Neural cell (in vitro differentiated cells): ENCODE measurements around the gene ERP44. TPM values are rescaled to one million over a fixed set of nuclear protein-coding genes. Genes with fewer than 3 reads are reported as not detected.

Experiments used
- H2AFZ ChIP-seq: fragments of 200-600, 300-800 bp; sonication (generic), shearing (Covaris generic); 2 replicates; pipeline ENCODE4 v1.6.0; 2014; ENCODE audit warnings: low read depth, mild to moderate bottlenecking, antibody characterized with exemption, low read length, moderate library complexity
- H3F3A ChIP-seq: fragments of 200-600 bp; shearing (Covaris generic); 2 replicates; pipeline ENCODE4 v1.6.1; 2016; ENCODE audit warnings: mild to moderate bottlenecking, moderate library complexity, mixed read lengths, antibody characterized with exemption, low read length; ENCODE audit not compliant: insufficient read depth, poor library complexity, severe bottlenecking
- H3K27ac ChIP-seq: fragments of 200-600, 300-800 bp; sonication (generic), shearing (Covaris generic); 2 replicates; pipeline ENCODE4 v1.5.1; 2014; ENCODE audit warnings: mild to moderate bottlenecking, low read length, moderate library complexity
- H3K27me3 ChIP-seq: fragments of 300-800, 200-600 bp; sonication (generic), shearing (Covaris generic); 2 replicates; pipeline ENCODE4 v1.6.0; 2014; ENCODE audit warnings: mild to moderate bottlenecking, low read depth, low read length, moderate library complexity; ENCODE audit not compliant: insufficient read depth
- H3K36me3 ChIP-seq: fragments of 300-800, 200-600 bp; sonication (generic), shearing (Covaris generic); 2 replicates; pipeline ENCODE4 v1.5.1; 2014; ENCODE audit warnings: mild to moderate bottlenecking, antibody characterized with exemption, low read length, moderate library complexity; ENCODE audit not compliant: insufficient read depth
- H3K4me2 ChIP-seq: fragments of 300-800, 200-600 bp; sonication (generic), shearing (Covaris generic); 2 replicates; pipeline ENCODE4 v1.6.0; 2014; ENCODE audit warnings: mild to moderate bottlenecking, low read length
- H3K4me3 ChIP-seq: fragments of 300-800, 200-600 bp; sonication (generic), shearing (Covaris generic); 2 replicates; pipeline ENCODE4 v1.5.1; 2014; ENCODE audit warnings: mild to moderate bottlenecking, low read length, moderate library complexity
- H3K79me2 ChIP-seq: fragments of 200-600 bp; shearing (Covaris generic); replicated peaks from 2 replicates; pipeline ENCODE4 v1.6.0; 2014; ENCODE audit warnings: mild to moderate bottlenecking, low read length, moderate library complexity; ENCODE audit not compliant: insufficient read depth
- H3K9ac ChIP-seq: fragments of 300-800, 200-600 bp; sonication (generic), shearing (Covaris generic); 2 replicates; pipeline ENCODE4 v1.6.1; 2016; ENCODE audit warnings: mild to moderate bottlenecking, low read length, mixed read lengths
- H3K9me2 ChIP-seq: fragments of 200-600 bp; shearing (Covaris generic); 2 replicates; pipeline ENCODE4 v1.6.1; 2016; ENCODE audit warnings: mild to moderate bottlenecking, low read length, mixed read lengths; ENCODE audit not compliant: insufficient read depth
- H3K9me3 ChIP-seq: fragments of 200-600, 300-800 bp; sonication (generic), shearing (Covaris generic); 2 replicates; pipeline ENCODE4 v1.6.1; 2016; ENCODE audit warnings: mild to moderate bottlenecking, mixed run types, low read length, moderate library complexity, mixed read lengths
- H4K20me1 ChIP-seq: fragments of 200-600 bp; shearing (Covaris generic); 2 replicates; pipeline ENCODE4 v1.6.1; 2016; ENCODE audit warnings: mild to moderate bottlenecking, mixed run types; ENCODE audit not compliant: insufficient read depth
- EP300 ChIP-seq: fragments of 450-650 bp; conservative IDR thresholded peaks from 2 replicates; pipeline ENCODE4 v1.6.1; 2014; ENCODE audit warnings: antibody characterized with exemption, mild to moderate bottlenecking, moderate library complexity; ENCODE audit not compliant: poor library complexity, severe bottlenecking
- EZH2 ChIP-seq: fragments of 200-600, 300-800 bp; shearing (Covaris generic), sonication (generic); IDR thresholded peaks from 2 replicates; pipeline ENCODE4 v1.6.1; 2014; ENCODE audit warnings: antibody characterized with exemption, low read length, borderline replicate concordance, mild to moderate bottlenecking; ENCODE audit not compliant: insufficient read depth, poor library complexity, severe bottlenecking
- MXI1 ChIP-seq: fragments of 450-650 bp; conservative IDR thresholded peaks from 2 replicates; pipeline ENCODE4 v1.6.1; 2014; ENCODE audit warnings: antibody characterized with exemption, mild to moderate bottlenecking; ENCODE audit not compliant: poor library complexity, severe bottlenecking
- POLR2AphosphoS5 ChIP-seq: IDR thresholded peaks from 2 replicates; pipeline ENCODE4 v1.6.1; 2012
- RAD21 ChIP-seq: fragments of 450-650 bp; conservative IDR thresholded peaks from 2 replicates; pipeline ENCODE4 v1.6.1; 2014; ENCODE audit warnings: antibody characterized with exemption, mild to moderate bottlenecking, moderate library complexity
- REST ChIP-seq: IDR thresholded peaks from 2 replicates; pipeline ENCODE4 v1.6.1; 2012; ENCODE audit warnings: borderline replicate concordance
- SMC3 ChIP-seq: fragments of 450-650 bp; conservative IDR thresholded peaks from 2 replicates; pipeline ENCODE4 v1.6.1; 2014; ENCODE audit warnings: antibody characterized with exemption, mild to moderate bottlenecking, moderate library complexity; ENCODE audit not compliant: poor library complexity
- TAF1 ChIP-seq: IDR thresholded peaks from 2 replicates; pipeline ENCODE4 v1.6.1; 2012; ENCODE audit warnings: low read depth
- polyA plus RNA-seq: library from polyadenylated mRNA; depleted of rRNA; stranded (reverse); fragments of >200 nt; gene quantifications from 2 replicates; pipeline ENCODE4 v1.2.3, GENCODE V29; 2014
- TF ChIP-seq, protein P1 (sequence below): fragments of 450-650 bp; IDR thresholded peaks from 2 replicates; pipeline ENCODE4 v1.5.1; 2014; ENCODE audit warnings: antibody characterized with exemption, mild to moderate bottlenecking, moderate library complexity; ENCODE audit not compliant: poor library complexity, severe bottlenecking

The ERP44 gene
- polyA plus RNA-seq, 1 donor from 2014 or later, result 30.6 TPM

GRCh38 chr9:100120286-100120685, 21.5 kb upstream of the ERP44 start:
- no peak for TF ChIP-seq MXI1
- no peak for TF ChIP-seq TAF1
- Histone ChIP-seq H3K27ac (no peak overlapping the region), H3K9me2 (no peaks in the 10 kb centered on the region), H3F3A (no peaks in the 10 kb centered on the region), H3K9me3 (no peaks in the 10 kb centered on the region), H3K79me2 (no peaks in the 10 kb centered on the region), H2AFZ (no peak overlapping the region), H3K36me3 (no peaks in the 10 kb centered on the region), H4K20me1 (no peaks in the 10 kb centered on the region), H3K4me2 (no peak overlapping the region), H3K27me3 (no peaks in the 10 kb centered on the region), H3K9ac (no peak overlapping the region), H3K4me3 (no peak overlapping the region)

DNA sequence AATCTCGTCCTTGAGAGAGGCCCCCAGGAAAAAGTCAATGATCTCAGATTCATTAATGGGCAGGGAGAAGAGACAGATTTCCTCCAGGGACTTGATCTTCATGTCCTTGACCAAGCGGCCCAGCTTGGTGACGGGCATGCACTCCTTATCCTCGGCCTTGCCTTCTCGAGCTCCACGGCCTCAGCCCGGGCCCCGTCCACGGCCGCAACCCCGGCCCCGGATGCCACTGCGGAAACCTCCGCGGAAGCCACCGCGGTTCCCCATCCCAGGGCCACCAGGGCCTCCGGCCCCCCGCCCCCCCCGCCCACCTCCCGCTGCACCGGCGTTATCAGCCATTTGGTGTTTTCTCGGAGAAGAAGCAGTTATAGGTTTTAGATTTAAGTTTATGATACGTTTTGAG, 18.5 kb upstream of the ERP44 start:
- Histone ChIP-seq H3K36me3 (no peaks in the 10 kb centered on the region), H3K9me3 (no peaks in the 10 kb centered on the region), H3K9me2 (no peaks in the 10 kb centered on the region), H3F3A (no peaks in the 10 kb centered on the region), H3K4me2 (no peak overlapping the region), H3K4me3 (no peak overlapping the region), H3K9ac (no peak overlapping the region), H4K20me1 (no peaks in the 10 kb centered on the region), H3K27me3 (no peaks in the 10 kb centered on the region), H3K27ac (no peak overlapping the region), H2AFZ (no peak overlapping the region), H3K79me2 (no peaks in the 10 kb centered on the region)
- no peak for TF ChIP-seq POLR2AphosphoS5

GRCh38 chr9:100112677-100113336, 14.0 kb upstream of the ERP44 start:
- H3K4me3 ChIP-seq, result no peak overlapping the region
- no peak overlapping the region for H3K4me2 ChIP-seq

More at GRCh38 chr9:100112677-100113336, 14.0 kb upstream of the ERP44 start:
- Histone ChIP-seq H3K27ac (no peak overlapping the region), H4K20me1 (no peaks in the 10 kb centered on the region), H3K27me3 (no peaks in the 10 kb centered on the region), H3K36me3 (no peaks in the 10 kb centered on the region), H3K79me2 (peaks cover 9% of the 10 kb centered on the region), H3K9me3 (no peaks in the 10 kb centered on the region), H3K9ac (no peak overlapping the region), H3F3A (no peaks in the 10 kb centered on the region), H2AFZ (no peak overlapping the region), H3K9me2 (no peaks in the 10 kb centered on the region)
- TF ChIP-seq SMC3, result no peak
- no peak for TF ChIP-seq REST
- TF ChIP-seq, protein P1, sequence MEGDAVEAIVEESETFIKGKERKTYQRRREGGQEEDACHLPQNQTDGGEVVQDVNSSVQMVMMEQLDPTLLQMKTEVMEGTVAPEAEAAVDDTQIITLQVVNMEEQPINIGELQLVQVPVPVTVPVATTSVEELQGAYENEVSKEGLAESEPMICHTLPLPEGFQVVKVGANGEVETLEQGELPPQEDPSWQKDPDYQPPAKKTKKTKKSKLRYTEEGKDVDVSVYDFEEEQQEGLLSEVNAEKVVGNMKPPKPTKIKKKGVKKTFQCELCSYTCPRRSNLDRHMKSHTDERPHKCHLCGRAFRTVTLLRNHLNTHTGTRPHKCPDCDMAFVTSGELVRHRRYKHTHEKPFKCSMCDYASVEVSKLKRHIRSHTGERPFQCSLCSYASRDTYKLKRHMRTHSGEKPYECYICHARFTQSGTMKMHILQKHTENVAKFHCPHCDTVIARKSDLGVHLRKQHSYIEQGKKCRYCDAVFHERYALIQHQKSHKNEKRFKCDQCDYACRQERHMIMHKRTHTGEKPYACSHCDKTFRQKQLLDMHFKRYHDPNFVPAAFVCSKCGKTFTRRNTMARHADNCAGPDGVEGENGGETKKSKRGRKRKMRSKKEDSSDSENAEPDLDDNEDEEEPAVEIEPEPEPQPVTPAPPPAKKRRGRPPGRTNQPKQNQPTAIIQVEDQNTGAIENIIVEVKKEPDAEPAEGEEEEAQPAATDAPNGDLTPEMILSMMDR, result no peak
- TF ChIP-seq RAD21, result no peak
- TF ChIP-seq EZH2, result no peak
- no peak for TF ChIP-seq TAF1
- TF ChIP-seq EP300, result no peak
- TF ChIP-seq POLR2AphosphoS5, result no peak
- TF ChIP-seq MXI1, result no peak
